ENCODE data around the gene ANO6.
"Not testable (repeated sequence)": the region's sequence is repeated elsewhere in the genome, so short reads cannot be mapped to it uniquely, and the experiment has no call there.

The ANO6 gene, protein sequence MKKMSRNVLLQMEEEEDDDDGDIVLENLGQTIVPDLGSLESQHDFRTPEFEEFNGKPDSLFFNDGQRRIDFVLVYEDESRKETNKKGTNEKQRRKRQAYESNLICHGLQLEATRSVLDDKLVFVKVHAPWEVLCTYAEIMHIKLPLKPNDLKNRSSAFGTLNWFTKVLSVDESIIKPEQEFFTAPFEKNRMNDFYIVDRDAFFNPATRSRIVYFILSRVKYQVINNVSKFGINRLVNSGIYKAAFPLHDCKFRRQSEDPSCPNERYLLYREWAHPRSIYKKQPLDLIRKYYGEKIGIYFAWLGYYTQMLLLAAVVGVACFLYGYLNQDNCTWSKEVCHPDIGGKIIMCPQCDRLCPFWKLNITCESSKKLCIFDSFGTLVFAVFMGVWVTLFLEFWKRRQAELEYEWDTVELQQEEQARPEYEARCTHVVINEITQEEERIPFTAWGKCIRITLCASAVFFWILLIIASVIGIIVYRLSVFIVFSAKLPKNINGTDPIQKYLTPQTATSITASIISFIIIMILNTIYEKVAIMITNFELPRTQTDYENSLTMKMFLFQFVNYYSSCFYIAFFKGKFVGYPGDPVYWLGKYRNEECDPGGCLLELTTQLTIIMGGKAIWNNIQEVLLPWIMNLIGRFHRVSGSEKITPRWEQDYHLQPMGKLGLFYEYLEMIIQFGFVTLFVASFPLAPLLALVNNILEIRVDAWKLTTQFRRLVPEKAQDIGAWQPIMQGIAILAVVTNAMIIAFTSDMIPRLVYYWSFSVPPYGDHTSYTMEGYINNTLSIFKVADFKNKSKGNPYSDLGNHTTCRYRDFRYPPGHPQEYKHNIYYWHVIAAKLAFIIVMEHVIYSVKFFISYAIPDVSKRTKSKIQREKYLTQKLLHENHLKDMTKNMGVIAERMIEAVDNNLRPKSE

GRCh38 chr12:45215419-45216229 is at the start of gene ANO6:
ANO6 (plus strand) TSS chr12:45216095; CDS start chr12:45216322, 227 bp downstream.
- peak; percentile 75 to 80 for DNase-seq

- DNase-seq = no peak
Observed at GRCh38 chr12:45168976-45169375, 46.9 kb upstream of the ANO6 start.

- peak; percentile 64 to 80 for DNase-seq
Observed at GRCh38 chr12:45170456-45171042, 45.3 kb upstream of the ANO6 start.

DNA sequence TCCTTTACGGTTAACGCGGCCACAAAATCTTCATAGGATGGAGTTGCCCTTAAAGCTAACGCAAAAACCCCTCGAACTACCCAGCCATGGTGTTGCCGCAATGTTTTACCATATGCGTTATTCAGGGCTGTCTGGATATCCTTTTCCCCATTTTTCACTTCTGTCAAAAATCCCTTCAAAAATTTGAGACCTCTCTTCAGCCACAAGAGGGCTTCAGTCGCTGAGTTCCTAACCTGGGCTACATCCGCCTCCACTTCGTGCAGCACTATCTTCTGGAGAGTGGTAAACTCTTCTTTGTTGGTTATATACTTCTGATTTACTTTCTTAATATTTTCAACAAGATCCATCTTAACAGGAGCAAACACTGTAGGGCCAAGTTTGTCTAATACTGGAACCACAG is 42.6 kb upstream of the ANO6 start:
- DNase-seq = not testable (repeated sequence)

DNA sequence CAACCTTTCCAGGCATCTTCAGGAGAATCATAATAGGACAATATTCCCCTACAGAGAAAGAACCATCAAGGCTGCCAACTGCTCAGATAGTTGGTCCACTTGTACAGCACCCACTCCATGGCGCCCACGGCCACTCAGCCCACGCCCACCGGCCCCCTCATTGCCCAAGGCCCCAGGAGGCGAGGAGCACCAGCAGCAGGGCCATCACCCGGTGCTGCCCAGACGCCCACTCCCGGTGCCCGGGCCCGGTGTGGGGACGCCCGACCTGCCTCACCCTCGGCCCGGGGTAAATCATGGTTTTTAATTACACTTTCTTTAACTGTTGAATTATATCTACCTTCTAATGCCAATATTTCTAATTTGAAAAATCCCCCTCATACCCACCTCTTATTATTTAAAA is 41.3 kb upstream of the ANO6 start:
- DNase-seq = no peak

GRCh38 chr12:45178771-45179170 is 37.1 kb upstream of the ANO6 start:
- no peak for DNase-seq

DNA sequence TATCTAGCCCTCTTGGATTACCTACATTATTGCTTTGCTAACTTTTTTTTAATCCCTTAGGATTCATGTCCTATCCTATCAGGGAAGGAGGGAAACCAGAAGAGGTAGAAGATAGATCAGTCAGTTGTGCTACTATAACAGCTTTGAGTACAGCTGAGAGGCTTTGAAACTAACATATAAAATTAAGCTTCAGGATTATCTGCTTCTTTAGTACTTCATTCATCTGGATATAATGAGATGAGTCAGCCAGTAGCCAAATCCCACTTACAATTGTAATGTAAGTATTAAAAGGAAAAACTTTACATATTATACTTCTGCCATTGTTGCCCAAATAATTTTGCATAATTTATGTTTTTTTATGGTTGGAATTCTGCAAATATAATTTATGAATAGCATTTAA is 33.4 kb upstream of the ANO6 start:
- no peak for DNase-seq

DNA sequence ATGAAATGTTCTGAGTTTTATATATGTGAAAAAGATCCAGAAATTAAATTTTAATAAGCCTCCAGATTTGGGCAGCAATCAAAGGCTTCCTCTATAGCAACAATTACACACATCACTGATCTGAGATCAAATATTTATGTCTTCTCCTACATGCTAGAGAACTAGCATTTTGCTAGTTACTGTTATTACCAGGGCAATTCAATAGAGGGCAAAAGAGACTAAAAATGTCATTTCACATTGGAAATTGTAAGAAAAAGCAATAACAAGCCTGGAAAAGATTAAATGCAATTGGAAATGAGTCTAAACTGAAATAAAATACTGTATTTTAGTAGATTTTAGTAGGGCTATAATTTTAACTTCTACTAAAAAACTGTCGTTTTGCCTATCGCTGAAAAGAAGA is 32.6 kb upstream of the ANO6 start:
- no peak for DNase-seq

GRCh38 chr12:45184147-45184963 is 31.5 kb upstream of the ANO6 start:
- DNase-seq = no peak

DNA sequence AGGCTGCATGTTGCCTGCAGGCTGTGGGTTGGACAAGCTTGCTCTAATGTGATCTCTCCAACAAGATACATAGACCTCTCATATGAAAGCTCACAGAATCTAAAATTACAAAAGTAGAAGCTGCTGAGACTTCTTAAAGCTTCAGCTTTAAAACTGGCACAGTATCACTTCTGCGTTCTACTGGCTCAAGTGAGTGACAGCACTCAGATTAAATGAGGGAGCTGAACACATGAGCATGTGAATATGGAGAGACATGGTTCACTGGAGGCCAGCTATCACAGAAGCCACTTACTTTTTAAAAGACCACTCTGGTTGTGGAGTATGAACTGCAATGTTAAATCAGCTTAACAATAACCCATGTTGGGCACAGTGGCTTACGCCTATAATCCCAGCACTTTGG is 29.1 kb upstream of the ANO6 start:
- no peak for DNase-seq

GRCh38 chr12:45189766-45190403 is 26.0 kb upstream of the ANO6 start:
- DNase-seq = no peak

GRCh38 chr12:45191239-45191638 is 24.7 kb upstream of the ANO6 start:
- DNase-seq = no peak

DNA sequence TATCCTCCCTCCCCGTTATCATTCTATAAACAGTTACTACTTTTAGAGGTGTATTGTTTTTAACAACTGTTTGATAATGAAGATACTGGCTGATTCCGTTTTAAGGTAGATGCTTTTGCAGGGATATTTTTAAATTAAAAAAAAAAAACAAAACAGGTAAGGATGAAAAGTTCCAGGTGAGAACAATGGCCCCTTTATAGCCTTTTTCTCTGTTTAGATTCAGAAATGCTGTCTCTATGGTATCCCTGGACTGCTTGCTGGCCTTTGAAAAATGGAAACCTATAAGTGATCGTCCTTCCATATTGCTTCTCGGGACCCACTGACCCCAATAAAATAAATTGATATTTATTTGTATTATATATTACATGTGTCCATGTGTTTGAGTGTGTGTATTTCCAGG is 23.2 kb upstream of the ANO6 start:
- DNase-seq = no peak

DNA sequence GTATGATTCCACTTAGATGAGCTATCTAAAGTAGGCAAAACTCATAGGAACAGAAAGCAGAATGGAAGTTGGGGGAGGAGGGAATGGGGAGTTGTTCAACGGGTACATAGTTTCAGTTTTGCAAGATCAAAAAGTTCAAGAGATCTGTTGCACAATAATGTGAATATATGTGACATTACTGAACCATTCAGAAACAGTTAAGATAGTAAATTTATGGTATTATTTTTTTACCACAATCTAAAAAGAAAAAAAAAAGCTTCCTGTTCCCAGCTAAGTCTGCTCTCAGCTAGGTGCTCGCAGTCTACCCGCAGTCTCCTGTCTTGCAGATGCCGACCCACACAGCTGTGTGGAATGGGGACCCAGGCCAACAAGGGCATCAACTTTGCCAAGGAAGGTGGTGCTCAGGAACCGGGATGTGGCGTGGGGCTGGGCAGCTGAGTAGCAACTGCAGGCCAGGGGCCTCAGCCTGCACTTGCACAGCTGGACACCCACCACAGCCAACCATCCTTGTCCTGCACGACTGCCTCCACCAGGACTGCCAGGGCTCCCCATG is 15.3 kb upstream of the ANO6 start:
- no peak for DNase-seq

DNA sequence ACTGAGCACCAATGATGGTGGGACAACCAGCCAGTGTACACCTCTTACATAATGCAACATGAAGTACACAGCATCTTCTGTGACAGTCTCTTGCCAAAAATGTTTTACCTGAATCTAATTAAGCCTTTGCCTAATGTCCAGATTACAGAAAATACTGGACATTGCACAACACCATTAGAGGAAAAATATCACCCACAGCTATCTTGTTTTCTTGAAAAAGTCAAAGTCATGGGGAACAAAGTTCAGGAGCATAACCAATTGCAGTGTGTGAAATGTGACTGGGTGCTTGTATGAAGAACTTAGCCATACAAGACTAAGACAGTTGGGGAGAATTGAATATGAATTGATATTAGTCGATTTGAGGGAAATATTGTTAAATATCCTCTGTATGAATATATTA is 12.1 kb upstream of the ANO6 start:
- no peak for DNase-seq

GRCh38 chr12:45204757-45205156 is 11.1 kb upstream of the ANO6 start:
- no peak for DNase-seq

DNA sequence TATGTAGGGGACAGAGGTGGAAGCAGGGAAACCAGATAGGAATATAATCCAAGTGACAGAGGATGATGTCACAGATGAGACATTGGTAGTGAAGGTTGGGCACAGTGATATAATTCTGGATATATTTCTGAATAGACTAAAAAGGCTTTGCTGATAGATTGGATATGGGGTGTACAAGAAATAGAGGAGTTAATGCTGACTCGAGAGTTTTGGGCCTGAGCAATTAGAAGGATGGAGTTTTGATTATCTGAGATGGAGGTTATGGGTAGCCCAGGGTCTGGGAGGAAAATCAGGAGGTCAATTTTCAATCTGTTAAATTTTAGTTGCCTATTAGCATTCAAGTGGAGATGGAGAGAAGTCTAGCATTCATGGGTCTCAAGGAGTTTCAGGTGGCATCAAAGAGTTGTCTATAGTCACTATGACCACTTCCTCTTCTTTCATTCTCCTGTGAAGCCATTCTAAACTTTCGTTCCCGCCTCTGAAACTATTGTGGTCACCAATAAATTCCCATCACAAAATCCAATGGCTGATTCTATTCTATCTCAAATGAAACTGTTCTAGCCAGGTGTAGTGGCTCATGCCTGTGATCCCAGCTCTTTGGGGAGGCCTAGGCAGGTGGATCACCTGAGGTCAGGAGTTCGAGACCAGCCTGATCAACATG is 10.6 kb upstream of the ANO6 start:
- DNase-seq = no peak

GRCh38 chr12:45208604-45209487 is 7.0 kb upstream of the ANO6 start:
- no peak for DNase-seq

DNA sequence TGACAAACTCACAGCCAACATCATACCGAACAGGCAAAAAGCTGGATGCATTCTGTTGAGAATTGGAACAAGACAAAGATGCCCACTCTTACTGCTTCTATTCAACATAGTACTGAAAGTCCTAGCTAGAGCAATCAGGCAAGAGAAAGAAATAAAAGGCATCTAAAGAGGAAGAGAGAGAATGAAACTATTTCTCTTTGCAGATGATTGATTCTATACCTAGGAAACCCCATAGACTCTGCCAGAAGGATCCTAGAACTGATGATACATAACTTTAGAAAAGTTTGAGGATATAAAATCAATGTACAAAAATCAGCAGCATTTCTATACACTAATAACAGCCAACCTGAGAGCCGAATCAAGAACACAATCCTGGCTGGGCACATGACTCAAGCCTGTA is 6.1 kb upstream of the ANO6 start:
- DNase-seq = no peak

Measured in stimulated activated CD4-positive, alpha-beta T cell treated with anti-CD3 and anti-CD28 coated beads, Interleukin-4, amount 100 ng/mL, for 4 hours (primary cell).